ENCODE measurements around the gene TM4SF1. TPM values are rescaled to one million over a fixed set of nuclear protein-coding genes. Genes with fewer than 3 reads are reported as not detected.

TM4SF1 gene
- total RNA-seq, 4 donors from 2014 or later = 21.3 to 109 (median 32.3) TPM

GRCh38 chr3:149324332-149324731 is 53.1 kb downstream of the TM4SF1 start:
- Histone ChIP-seq H3K36me3 (no peaks in the 10 kb centered on the region), H3K4me1 (no peaks in the 10 kb centered on the region), H3K27ac (no peak overlapping the region), H3K9me3 (no peaks in the 10 kb centered on the region), H3K4me3 (no peak overlapping the region), H3K27me3 (no peaks in the 10 kb centered on the region)
- no peak for DNase-seq
- TF ChIP-seq POLR2AphosphoS5 (IDR thresholded peaks at IDR 0.05) = no peak
- no peak for TF ChIP-seq EP300 (IDR thresholded peaks at IDR 0.05; ENCODE audit: low read depth)
- TF ChIP-seq CTCF (IDR thresholded peaks at IDR 0.05) = no peak
- TF ChIP-seq POLR2A (IDR thresholded peaks at IDR 0.05) = no peak
- in situ Hi-C loops (cut with MboI; ENCODE audit: low pct_ligation_motif_present in 1 of 4, low pct_unique_long_range_greater_than_20kb in 1 of 4, low sequenced_read_pairs in 3 of 4) (no loop called here), intact Hi-C loops (cut with DNase I; ENCODE audit: low total_unique reads) (no loop called here)

GRCh38 chr3:149321640-149322039 is 55.8 kb downstream of the TM4SF1 start:
- H3K36me3 ChIP-seq = no peaks in the 10 kb centered on the region
- intact Hi-C loops (cut with DNase I; ENCODE audit: low total_unique reads) = no loop called here
- DNase-seq = no peak
- TF ChIP-seq POLR2AphosphoS5 (IDR thresholded peaks at IDR 0.05) (no peak), CTCF (IDR thresholded peaks at IDR 0.05) (no peak), EP300 (IDR thresholded peaks at IDR 0.05; ENCODE audit: low read depth) (no peak), POLR2A (IDR thresholded peaks at IDR 0.05) (no peak)
- 80 to 85% methylated on average over 2 of the region's 2 CpGs for WGBS, 2 donors (ENCODE audit: low coverage in 1 of 2)
- no peak overlapping the region for H3K27ac ChIP-seq
- no peaks in the 10 kb centered on the region for H3K9me3 ChIP-seq
- in situ Hi-C loops (cut with MboI; ENCODE audit: low pct_ligation_motif_present in 1 of 4, low pct_unique_long_range_greater_than_20kb in 1 of 4, low sequenced_read_pairs in 3 of 4) = no loop called here
- peaks cover 0 to 5% (median 0%) of the 10 kb centered on the region in 4 donors for H3K4me1 ChIP-seq
- H3K27me3 ChIP-seq = no peaks in the 10 kb centered on the region
- no peak overlapping the region for H3K4me3 ChIP-seq

- Histone ChIP-seq H3K4me1 (peaks cover 0 to 6% (median 0%) of the 10 kb centered on the region in 4 donors), H3K9me3 (no peaks in the 10 kb centered on the region), H3K27ac (no peak overlapping the region), H3K4me3 (no peak overlapping the region), H3K36me3 (no peaks in the 10 kb centered on the region), H3K27me3 (no peaks in the 10 kb centered on the region)
- TF ChIP-seq POLR2A (IDR thresholded peaks at IDR 0.05) (no peak), POLR2AphosphoS5 (IDR thresholded peaks at IDR 0.05) (no peak), EP300 (IDR thresholded peaks at IDR 0.05; ENCODE audit: low read depth) (no peak), CTCF (IDR thresholded peaks at IDR 0.05) (no peak)
- intact Hi-C loops (cut with DNase I; ENCODE audit: low total_unique reads) (no loop called here), in situ Hi-C loops (cut with MboI; ENCODE audit: low pct_ligation_motif_present in 1 of 4, low pct_unique_long_range_greater_than_20kb in 1 of 4, low sequenced_read_pairs in 3 of 4) (no loop called here)
- DNase-seq = no peak
Measured at GRCh38 chr3:149321136-149321535, 56.3 kb downstream of the TM4SF1 start.

GRCh38 chr3:149319750-149320149 is 57.7 kb downstream of the TM4SF1 start:
- in situ Hi-C loops (cut with MboI; ENCODE audit: low pct_ligation_motif_present in 1 of 4, low pct_unique_long_range_greater_than_20kb in 1 of 4, low sequenced_read_pairs in 3 of 4) = no loop called here
- TF ChIP-seq EP300 (IDR thresholded peaks at IDR 0.05; ENCODE audit: low read depth) (no peak), CTCF (IDR thresholded peaks at IDR 0.05) (no peak), POLR2A (IDR thresholded peaks at IDR 0.05) (no peak), POLR2AphosphoS5 (IDR thresholded peaks at IDR 0.05) (no peak)
- no peak for DNase-seq
- intact Hi-C loops (cut with DNase I; ENCODE audit: low total_unique reads) = no loop called here
- Histone ChIP-seq H3K36me3 (no peaks in the 10 kb centered on the region), H3K4me1 (peaks cover 0 to 13% (median 0%) of the 10 kb centered on the region in 4 donors), H3K27ac (no peak overlapping the region), H3K9me3 (no peaks in the 10 kb centered on the region), H3K27me3 (no peaks in the 10 kb centered on the region), H3K4me3 (no peak overlapping the region)
- WGBS, 2 donors (ENCODE audit: low coverage in 1 of 2) = 78 to 84% methylated on average over 2 to 3 of the region's 3 CpGs

Other genes with a start within 250 kb of the TM4SF1 start
- 10 to 100 TPM in 3 of 4 donors, 1 to 10 TPM in 1; 10.0 to 20.2 (median 17.9) TPM for gene HPS3, start 248.0 kb downstream of the TM4SF1 start, total RNA-seq
- 10 to 100 TPM in 1 of 4 donors, 1 to 10 TPM in 1, under 1 TPM in 1, not detected in 1; 0.80 to 19.5 (median 7.0) TPM for gene CP, start 155.8 kb downstream of the TM4SF1 start, total RNA-seq
- gene TM4SF18, start 44.0 kb downstream of the TM4SF1 start, total RNA-seq = 1 to 10 TPM in 1 of 4 donors, under 1 TPM in 2, not detected in 1; 0.80 to 1.4 (median 0.82) TPM
- gene TM4SF4, start 97.0 kb upstream of the TM4SF1 start, total RNA-seq = 1 to 10 TPM in 1 of 4 donors, under 1 TPM in 1, not detected in 2; 0.95 to 3.1 TPM

Data from transverse colon (tissue), 4 donors.